ENCODE measurements around the gene ARHGAP44.

Gene ARHGAP44

GRCh38 chr17:13030056-13030455 lies 240.8 kb downstream of the ARHGAP44 start:
- no peak for DNase-seq

- peak; percentile 44 for DNase-seq
Measured at GRCh38 chr17:13030459-13031300, 241.4 kb downstream of the ARHGAP44 start.

- DNase-seq: peak; percentile 16
Measured at GRCh38 chr17:13031718-13032350, 242.5 kb downstream of the ARHGAP44 start.

- no peak for DNase-seq
Measured at GRCh38 chr17:13035420-13035819, 246.1 kb downstream of the ARHGAP44 start.

- no peak for DNase-seq
Measured at GRCh38 chr17:13036751-13037150, 247.5 kb downstream of the ARHGAP44 start.

GRCh38 chr17:13038931-13039665 lies 249.8 kb downstream of the ARHGAP44 start:
- no peak for DNase-seq
